CD14-positive monocyte (primary cell): Measurements from ENCODE around the gene TBC1D20. TPM values are rescaled to one million over a fixed set of nuclear protein-coding genes. Genes with fewer than 3 reads are reported as not detected.

Experiments used
- DNase-seq, 3 donors: peaks; one replicate each; pipeline ENCODE4 v3.0.0-alpha.2; 2011 to 2022
- H2AFZ ChIP-seq: 2 replicates; pipeline ENCODE4 v1.6.0; 2012; ENCODE audit warnings: mild to moderate bottlenecking, low read depth, low read length, inconsistent platforms; ENCODE audit not compliant: insufficient read depth, poor library complexity, severe bottlenecking
- H3K27ac ChIP-seq, 2 donors: 1 replicate in 1 of 2; 2 replicates in 1 of 2; pipeline ENCODE4 v1.5.1; 2012 to 2013; ENCODE audit warnings: low read length in 2 of 2, control low read depth in 1 of 2, inconsistent platforms in 1 of 2, low read depth in 1 of 2, mild to moderate bottlenecking in 1 of 2
- H3K27me3 ChIP-seq, 2 donors: one replicate each; pipeline versions ENCODE4 v1.6.0 to v1.6.1; 2011 to 2013; ENCODE audit warnings: low read length in 2 of 2; ENCODE audit not compliant: control insufficient read depth in 2 of 2, insufficient read depth in 2 of 2
- H3K36me3 ChIP-seq, 2 donors: replicated peaks in 1 of 2; 1 replicate in 1 of 2; 2 replicates in 1 of 2; pipeline versions ENCODE4 v1.5.1 to v1.6.1; 2012 to 2013; ENCODE audit warnings: low read length in 2 of 2, control low read depth in 1 of 2, inconsistent platforms in 1 of 2, mild to moderate bottlenecking in 1 of 2; ENCODE audit not compliant: insufficient read depth in 2 of 2, control insufficient read depth in 1 of 2
- H3K4me1 ChIP-seq, 2 donors: 1 replicate in 1 of 2; 2 replicates in 1 of 2; pipeline versions ENCODE4 v1.5.1 to v1.6.1; 2012 to 2013; ENCODE audit warnings: low read length in 2 of 2, control low read depth in 1 of 2, inconsistent platforms in 1 of 2, mild to moderate bottlenecking in 1 of 2, moderate library complexity in 1 of 2; ENCODE audit not compliant: insufficient read depth in 2 of 2, control insufficient read depth in 1 of 2
- H3K4me2 ChIP-seq: replicated peaks from 2 replicates; pipeline ENCODE3; 2012; ENCODE audit warnings: low read length, moderate library complexity, mild to moderate bottlenecking; ENCODE audit not compliant: poor library complexity, severe bottlenecking; ENCODE audit errors: extremely low read depth
- H3K4me3 ChIP-seq, 3 experiments: fragments of 200-600 bp in 1 of 3; sonication (generic) in 1 of 3; replicated peaks in 1 of 3; 1 replicate in 2 of 3; 2 replicates in 1 of 3; pipeline ENCODE4 v1.5.1; 2011 to 2013; ENCODE audit warnings: low read length in 3 of 3, mild to moderate bottlenecking in 3 of 3, control low read depth in 2 of 3, low read depth in 2 of 3, inconsistent platforms in 1 of 3, moderate library complexity in 1 of 3
- H3K79me2 ChIP-seq: 2 replicates; pipeline ENCODE4 v1.6.0; 2012; ENCODE audit warnings: mild to moderate bottlenecking, control low read depth, inconsistent platforms, low read length, moderate library complexity; ENCODE audit not compliant: insufficient read depth
- H3K9ac ChIP-seq: 2 replicates; pipeline ENCODE4 v1.6.0; 2017; ENCODE audit warnings: low read length, mild to moderate bottlenecking; ENCODE audit not compliant: insufficient read depth, poor library complexity, severe bottlenecking
- H3K9me3 ChIP-seq, 2 donors: replicated peaks in 1 of 2; 1 replicate in 1 of 2; 2 replicates in 1 of 2; pipeline versions ENCODE4 v1.5.1 to v1.6.1; 2012 to 2013; ENCODE audit warnings: low read length in 2 of 2, control low read depth in 1 of 2; ENCODE audit not compliant: control insufficient read depth in 1 of 2, insufficient read depth in 1 of 2
- H4K20me1 ChIP-seq: 2 replicates; pipeline ENCODE4 v1.6.0; 2012; ENCODE audit warnings: mild to moderate bottlenecking, low read length, control low read depth, moderate library complexity; ENCODE audit not compliant: insufficient read depth
- H3K27ac Mint-ChIP-seq, 7 donors: one replicate each; pipeline ENCODE4 v1.8.0; 2020; ENCODE audit warnings: mild to moderate bottlenecking in 7 of 7, mixed read lengths in 7 of 7, moderate library complexity in 6 of 7, inconsistent platforms in 2 of 7
- H3K27me3 Mint-ChIP-seq, 3 donors: one replicate each; pipeline ENCODE4 v1.8.0; 2021 to 2022; ENCODE audit warnings: low read depth in 3 of 3, mild to moderate bottlenecking in 3 of 3, mixed read lengths in 3 of 3, moderate library complexity in 3 of 3, inconsistent platforms in 1 of 3
- H3K36me3 Mint-ChIP-seq, 2 donors: one replicate each; pipeline ENCODE4 v1.8.0; 2020; ENCODE audit warnings: mixed read lengths in 2 of 2, inconsistent platforms in 1 of 2, mild to moderate bottlenecking in 1 of 2
- H3K4me1 Mint-ChIP-seq: one replicate; pipeline ENCODE4 v1.8.0; 2020; ENCODE audit warnings: mild to moderate bottlenecking, mixed read lengths
- H3K4me3 Mint-ChIP-seq, 2 donors: one replicate each; pipeline ENCODE4 v1.8.0; 2020; ENCODE audit warnings: mild to moderate bottlenecking in 2 of 2, mixed read lengths in 2 of 2, moderate library complexity in 1 of 2
- H3K9me3 Mint-ChIP-seq, 7 donors: one replicate each; pipeline ENCODE4 v1.8.0; 2020 to 2022; ENCODE audit warnings: mixed read lengths in 7 of 7, mild to moderate bottlenecking in 6 of 7, moderate library complexity in 6 of 7, inconsistent platforms in 2 of 7
- WGBS: methylation state at CpG from one replicate; pipeline ENCODE4 v1.1.5; 2013; ENCODE audit warnings: missing lambda C conversion rate; ENCODE audit not compliant: insufficient coverage; 5-methylcytosine and 5-hydroxymethylcytosine counted together
- intact Hi-C, 2 donors: fragments of 100-400 bp; cut with micrococcal nuclease; formaldehyde crosslinking; loops; one replicate each; pipeline versions ENCODE4 v1.15.0 to v1.15.1; 2023
- polyA plus RNA-seq, 3 donors: library from polyadenylated mRNA; depleted of rRNA in 1 of 3; unstranded in 2 of 3; stranded (reverse) in 1 of 3; fragments of 300-500 nt in 2 of 3; fragments of >200 nt in 1 of 3; fragmentation: Illumina TruSeq in 2 of 3; gene quantifications; 1 replicate in 2 of 3; 2 replicates in 1 of 3; pipeline ENCODE4 v1.2.3, GENCODE V29; 2012 to 2021
- TF ChIP-seq, protein P1 (sequence below): fragments of 200-600 bp; IDR thresholded peaks from one replicate; pipeline ENCODE4 v1.8.0; 2022; ENCODE audit warnings: antibody characterized with exemption, mild to moderate bottlenecking

Gene TBC1D20
- polyA plus RNA-seq, 3 donors, result 10.5 to 24.7 (median 11.3) TPM

DNA sequence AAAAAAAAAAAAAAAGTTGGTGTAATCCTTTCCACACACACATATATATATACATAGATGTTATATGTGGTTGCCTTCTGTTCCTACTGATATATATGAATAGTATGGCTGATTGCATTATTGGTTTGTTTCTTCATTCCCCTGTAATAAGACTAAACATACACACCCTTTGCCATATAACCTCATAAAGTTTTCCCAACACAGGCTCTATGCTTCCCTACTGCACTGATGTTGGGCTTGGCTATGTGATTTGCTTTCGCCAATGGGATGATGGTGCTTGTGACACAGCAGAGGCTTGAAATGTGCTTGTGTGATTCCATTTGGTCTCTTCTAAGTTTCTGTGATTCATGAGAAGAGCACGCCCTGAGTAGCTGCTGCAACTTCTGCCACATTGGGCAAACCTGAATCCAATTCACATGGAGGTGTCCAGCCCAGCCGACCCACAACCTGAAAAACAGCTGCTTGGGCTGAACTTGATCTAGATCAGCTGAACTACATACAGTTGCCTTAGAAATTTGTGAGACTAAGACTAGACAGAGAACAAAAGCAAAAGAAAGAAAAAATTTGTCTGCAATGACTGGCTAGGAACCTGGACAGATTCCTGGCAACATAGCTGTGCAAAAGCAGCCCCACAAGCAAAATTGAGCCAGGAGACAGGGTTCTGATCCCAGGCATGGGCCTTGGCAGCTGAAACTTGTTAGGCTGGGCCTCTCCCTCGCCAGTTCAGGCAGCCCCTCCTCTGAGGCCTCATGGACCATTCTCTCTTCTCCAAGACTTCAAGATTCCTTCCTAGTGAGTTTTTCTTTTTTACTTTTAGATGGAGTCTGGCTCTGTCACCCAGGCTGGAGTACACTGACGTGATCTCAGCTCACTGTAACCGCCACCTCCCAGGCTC, 13.4 kb upstream of the TBC1D20 start:
- H3K36me3 Mint-ChIP-seq, result peaks cover 26 to 27% of the 10 kb centered on the region in 2 donors
- H3K4me1 Mint-ChIP-seq, result no peaks in the 10 kb centered on the region
- Histone ChIP-seq H3K4me2 (no peak overlapping the region), H3K9me3 (no peaks in the 10 kb centered on the region), H2AFZ (no peak overlapping the region), H3K79me2 (no peaks in the 10 kb centered on the region), H3K27me3 (no peaks in the 10 kb centered on the region), H4K20me1 (peaks cover 13% of the 10 kb centered on the region), H3K27ac (no peak overlapping the region), H3K9ac (no peak overlapping the region), H3K4me1 (no peaks in the 10 kb centered on the region), H3K4me3 (no peak overlapping the region), H3K36me3 (peaks cover 12 to 43% of the 10 kb centered on the region in 2 donors)
- TF ChIP-seq, protein P1, sequence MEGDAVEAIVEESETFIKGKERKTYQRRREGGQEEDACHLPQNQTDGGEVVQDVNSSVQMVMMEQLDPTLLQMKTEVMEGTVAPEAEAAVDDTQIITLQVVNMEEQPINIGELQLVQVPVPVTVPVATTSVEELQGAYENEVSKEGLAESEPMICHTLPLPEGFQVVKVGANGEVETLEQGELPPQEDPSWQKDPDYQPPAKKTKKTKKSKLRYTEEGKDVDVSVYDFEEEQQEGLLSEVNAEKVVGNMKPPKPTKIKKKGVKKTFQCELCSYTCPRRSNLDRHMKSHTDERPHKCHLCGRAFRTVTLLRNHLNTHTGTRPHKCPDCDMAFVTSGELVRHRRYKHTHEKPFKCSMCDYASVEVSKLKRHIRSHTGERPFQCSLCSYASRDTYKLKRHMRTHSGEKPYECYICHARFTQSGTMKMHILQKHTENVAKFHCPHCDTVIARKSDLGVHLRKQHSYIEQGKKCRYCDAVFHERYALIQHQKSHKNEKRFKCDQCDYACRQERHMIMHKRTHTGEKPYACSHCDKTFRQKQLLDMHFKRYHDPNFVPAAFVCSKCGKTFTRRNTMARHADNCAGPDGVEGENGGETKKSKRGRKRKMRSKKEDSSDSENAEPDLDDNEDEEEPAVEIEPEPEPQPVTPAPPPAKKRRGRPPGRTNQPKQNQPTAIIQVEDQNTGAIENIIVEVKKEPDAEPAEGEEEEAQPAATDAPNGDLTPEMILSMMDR, result no peak
- H3K27ac Mint-ChIP-seq, result peak overlapping the region in 1 of 7 donors; percentile 32
- no peak overlapping the region for H3K4me3 Mint-ChIP-seq
- WGBS, result 100% methylated on average over 1 of the region's 6 CpGs
- peaks cover 0 to 3% (median 0%) of the 10 kb centered on the region in 3 donors for H3K27me3 Mint-ChIP-seq
- intact Hi-C loops, result no loop called here
- H3K9me3 Mint-ChIP-seq, result peaks cover 0 to 18% (median 4%) of the 10 kb centered on the region in 7 donors
- no peak for DNase-seq

DNA sequence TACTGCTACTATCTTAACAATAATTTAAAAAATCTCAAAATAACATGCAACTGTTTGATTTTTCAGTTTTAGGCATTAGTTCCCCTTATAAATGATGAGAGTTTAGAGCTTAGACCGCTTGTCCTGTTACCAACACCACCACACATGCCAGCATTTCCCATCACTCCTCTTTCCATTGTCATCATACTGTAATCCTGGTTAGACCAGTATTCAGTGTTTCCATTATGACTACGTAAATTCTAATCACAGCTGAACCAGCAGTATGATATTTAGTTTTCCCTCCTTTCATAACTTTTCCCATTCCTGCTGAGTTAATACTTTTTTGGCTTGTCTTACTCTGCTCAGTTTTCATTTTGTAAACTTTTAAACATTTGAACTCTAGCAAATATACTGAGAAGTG, 12.2 kb upstream of the TBC1D20 start:
- Histone ChIP-seq H4K20me1 (peaks cover 13% of the 10 kb centered on the region), H2AFZ (no peak overlapping the region), H3K36me3 (peaks cover 6 to 33% of the 10 kb centered on the region in 2 donors), H3K79me2 (no peaks in the 10 kb centered on the region), H3K9ac (no peak overlapping the region), H3K4me1 (no peaks in the 10 kb centered on the region), H3K27ac (no peak overlapping the region), H3K4me3 (no peak overlapping the region), H3K27me3 (no peaks in the 10 kb centered on the region), H3K9me3 (peaks cover 1 to 8% of the 10 kb centered on the region in 2 donors), H3K4me2 (no peak overlapping the region)
- H3K4me1 Mint-ChIP-seq, result no peaks in the 10 kb centered on the region
- H3K9me3 Mint-ChIP-seq, result peaks cover 6 to 21% (median 12%) of the 10 kb centered on the region in 7 donors
- intact Hi-C loops, result no loop called here
- H3K27me3 Mint-ChIP-seq, result peaks cover 0 to 3% (median 0%) of the 10 kb centered on the region in 3 donors
- no peak overlapping the region for H3K4me3 Mint-ChIP-seq
- no peak overlapping the region for H3K27ac Mint-ChIP-seq
- H3K36me3 Mint-ChIP-seq, result peaks cover 19% of the 10 kb centered on the region in 2 donors
- no peak for DNase-seq
- TF ChIP-seq, protein P1, result no peak
- WGBS, result no CpG with 5 or more reads among the region's 2 CpGs
